ENCODE results near the gene SUPT4H1.
"Not testable (repeated sequence)": the region's sequence is repeated elsewhere in the genome, so short reads cannot be mapped to it uniquely, and the experiment has no call there.

The SUPT4H1 gene

GRCh38 chr17:58341861-58342475 lies 10.0 kb downstream of the SUPT4H1 start:
- no peak for DNase-seq (ENCODE audit: low read depth in 4 of 4, low spot score in 1 of 4)

- not testable (repeated sequence) for DNase-seq (ENCODE audit: low read depth in 4 of 4, low spot score in 1 of 4)
These were observed 10.7 kb downstream of the SUPT4H1 start for GRCh38 chr17:58341136-58341860.

GRCh38 chr17:58340405-58340876 lies 11.6 kb downstream of the SUPT4H1 start:
- no peak for DNase-seq (ENCODE audit: low read depth in 4 of 4, low spot score in 1 of 4)

GRCh38 chr17:58339755-58340404 lies 12.1 kb downstream of the SUPT4H1 start:
- no peak for DNase-seq (ENCODE audit: low read depth in 4 of 4, low spot score in 1 of 4)

- peak in 2 of 4 experiments; percentile 58 to 83 for DNase-seq (ENCODE audit: low read depth in 4 of 4, low spot score in 1 of 4)
These were observed 12.9 kb downstream of the SUPT4H1 start for GRCh38 chr17:58338841-58339754.

GRCh38 chr17:58338454-58338840 lies 13.6 kb downstream of the SUPT4H1 start:
- DNase-seq (ENCODE audit: low read depth in 4 of 4, low spot score in 1 of 4) = no peak

GRCh38 chr17:58337600-58338453 lies 14.2 kb downstream of the SUPT4H1 start:
- DNase-seq (ENCODE audit: low read depth in 4 of 4, low spot score in 1 of 4) = peak in 2 of 4 experiments; percentile 88 to 94

- peak in 1 of 4 experiments; percentile 32 for DNase-seq (ENCODE audit: low read depth in 4 of 4, low spot score in 1 of 4)
These were observed 14.8 kb downstream of the SUPT4H1 start for GRCh38 chr17:58337210-58337599.

GRCh38 chr17:58336456-58337209 lies 15.4 kb downstream of the SUPT4H1 start:
- DNase-seq (ENCODE audit: low read depth in 4 of 4, low spot score in 1 of 4) = no peak

GRCh38 chr17:58335779-58336455 lies 16.1 kb downstream of the SUPT4H1 start:
- DNase-seq (ENCODE audit: low read depth in 4 of 4, low spot score in 1 of 4) = peak in 2 of 4 experiments; percentile 28 to 68

GRCh38 chr17:58335061-58335731 lies 16.8 kb downstream of the SUPT4H1 start:
- DNase-seq (ENCODE audit: low read depth in 4 of 4, low spot score in 1 of 4) = peak in 2 of 4 experiments; percentile 37 to 62

GRCh38 chr17:58334661-58335060 lies 17.3 kb downstream of the SUPT4H1 start:
- no peak for DNase-seq (ENCODE audit: low read depth in 4 of 4, low spot score in 1 of 4)

GRCh38 chr17:58334256-58334655 lies 17.7 kb downstream of the SUPT4H1 start:
- no peak for DNase-seq (ENCODE audit: low read depth in 4 of 4, low spot score in 1 of 4)

- DNase-seq (ENCODE audit: low read depth in 4 of 4, low spot score in 1 of 4) = no peak
These were observed 18.2 kb downstream of the SUPT4H1 start for GRCh38 chr17:58333736-58334207.

- peak in 2 of 4 experiments; percentile 61 to 83 for DNase-seq (ENCODE audit: low read depth in 4 of 4, low spot score in 1 of 4)
These were observed 18.9 kb downstream of the SUPT4H1 start for GRCh38 chr17:58332778-58333735.

GRCh38 chr17:58331815-58332777 lies 19.9 kb downstream of the SUPT4H1 start:
- peak in 3 of 4 experiments; percentile 89 to 95 (median 90) for DNase-seq (ENCODE audit: low read depth in 4 of 4, low spot score in 1 of 4)
